ENCODE measurements around the gene NRBF2. TPM values are rescaled to one million over a fixed set of nuclear protein-coding genes. Genes with fewer than 3 reads are reported as not detected.

NRBF2 gene
- total and polyA plus RNA-seq, 2 of the 4 experiments (the other 2 are of a cell fraction), result 19.9 to 20.6 TPM

DNA sequence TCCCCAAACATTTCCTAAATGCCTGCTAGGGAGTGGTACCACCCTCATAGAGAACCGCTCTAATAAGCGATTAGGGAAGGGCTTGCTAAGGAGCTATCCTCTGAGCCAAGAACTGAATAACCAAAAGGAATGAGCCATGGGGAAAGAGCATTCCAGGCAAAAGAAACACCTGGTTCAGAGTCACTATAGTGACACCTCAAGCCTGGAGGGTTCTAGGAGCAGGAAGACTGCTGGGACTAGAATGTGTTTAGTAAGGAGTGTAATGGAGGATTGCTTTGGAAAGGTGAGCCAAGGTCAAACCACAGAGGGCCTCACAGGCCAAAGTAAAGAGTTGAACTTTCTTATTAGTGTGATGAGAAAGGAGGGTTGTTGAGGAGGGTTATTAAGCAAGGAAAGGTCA lies 38.7 kb upstream of the NRBF2 start:
- Histone ChIP-seq H3K9me1 (ENCODE audit: insufficient read depth, low read length) (no peaks in the 10 kb centered on the region), H3K4me3 (ENCODE audit: insufficient read depth, low read depth, low read length) (no peak overlapping the region), H3K36me3 (ENCODE audit: control insufficient read depth, insufficient read depth, low read length) (no peaks in the 10 kb centered on the region), H3K14ac (replicated peaks; ENCODE audit: low read depth, low read length) (no peak overlapping the region), H3K4me1 (ENCODE audit: control insufficient read depth, insufficient read depth, low read length) (no peaks in the 10 kb centered on the region), H2BK20ac (ENCODE audit: low read depth, low read length) (no peak overlapping the region), H3K79me1 (ENCODE audit: low read depth in 1 of 2, low read length in 2 of 2) (no peaks in the 10 kb centered on the region), H2AFZ (replicated peaks; ENCODE audit: low read length, poor library complexity) (no peak overlapping the region), H2AK9ac (replicated peaks; ENCODE audit: low read depth, low read length, poor library complexity) (no peak overlapping the region), H2BK15ac (ENCODE audit: low read depth, low read length) (no peak overlapping the region), H3K4me2 (ENCODE audit: low read depth, low read length) (no peak overlapping the region), H4K5ac (ENCODE audit: low read depth, low read length) (no peak overlapping the region), H2BK5ac (ENCODE audit: low read depth, low read length, poor library complexity, severe bottlenecking) (no peak overlapping the region), H3K4ac (ENCODE audit: low read depth, low read length) (no peak overlapping the region), H3K27me3 (ENCODE audit: control insufficient read depth, insufficient read depth, low read length) (no peaks in the 10 kb centered on the region), H4K8ac (ENCODE audit: low read depth in 2 of 2, low read length in 2 of 2) (no peak overlapping the region), H2BK120ac (ENCODE audit: low read depth, low read length) (no peak overlapping the region), H4K20me1 (ENCODE audit: insufficient read depth, low read length) (no peaks in the 10 kb centered on the region), H3K9ac (ENCODE audit: low read depth, low read length) (no peak overlapping the region), H3K27ac (ENCODE audit: insufficient read depth, low read length) (no peak overlapping the region), H3K56ac (ENCODE audit: extremely low read depth, insufficient read depth, low read length) (no peak overlapping the region), H4K91ac (ENCODE audit: insufficient read depth, low read depth, low read length) (no peak overlapping the region), H3K18ac (ENCODE audit: low read depth, low read length) (no peak overlapping the region), H2AK5ac (ENCODE audit: low read depth, low read length) (no peak overlapping the region), H3K23ac (ENCODE audit: low read depth, low read length) (no peak overlapping the region), H3K9me3 (ENCODE audit: control insufficient read depth, insufficient read depth, low read length) (no peaks in the 10 kb centered on the region)
- ChIA-PET POLR2A (ENCODE audit: unreplicated experiment) (no interaction called here), CTCF (no interaction called here)
- in situ Hi-C loops (cut with MboI; ENCODE audit: low sequenced_read_pairs), result no loop called here
- WGBS, 2 experiments (ENCODE audit: extremely low coverage in 2 of 2, insufficient read length in 1 of 2), result no CpG with 5 or more reads among the region's 2 CpGs
- no TSS peak for BruUV-seq (replicated peaks)
- intact Hi-C loops (cut with micrococcal nuclease), result no loop called here
- dilution Hi-C loops (cut with HindIII; ENCODE audit: low sequenced_read_pairs, unreplicated experiment), result no loop called here
- no peak for DNase-seq
- TF ChIP-seq CEBPB (IDR thresholded peaks at IDR 0.05; ENCODE audit: low read depth, low read length) (no peak), RCOR1 (IDR thresholded peaks at IDR 0.05; ENCODE audit: insufficient replicate concordance, low read length) (no peak), POLR2A (IDR thresholded peaks at IDR 0.05; ENCODE audit: low read depth, low read length) (no peak), NFE2L2 (IDR thresholded peaks at IDR 0.05; ENCODE audit: low read depth, low read length) (no peak)
- no peak for ATAC-seq (ENCODE audit: low read depth)

All from IMR-90 (cell line).